ENCODE results near the gene IFIT3. TPM values are rescaled to one million over a fixed set of nuclear protein-coding genes. Genes with fewer than 3 reads are reported as not detected.

IFIT3 gene
- total and polyA plus RNA-seq, 2 of the 8 experiments (the other 6 are each of a cell fraction or from before 2014, with no cell fraction given) = 0.12 to 0.84 TPM

GRCh38 chr10:89308736-89309135, 19.1 kb upstream of the IFIT3 start:
- Histone ChIP-seq H3K4me2 (ENCODE audit: insufficient read depth in 1 of 2, low read depth in 2 of 2, low read length in 2 of 2) (no peak overlapping the region), H4K20me1 (replicated peaks in 1 of 2; ENCODE audit: control insufficient read depth in 1 of 2, insufficient read depth in 2 of 2, low read length in 2 of 2) (no peaks in the 10 kb centered on the region), H2AK5ac (ENCODE audit: low read depth, low read length) (no peak overlapping the region), H4K8ac (ENCODE audit: extremely low read depth, insufficient read depth, low read length) (no peak overlapping the region), H3K27me3 (replicated peaks in 1 of 4; ENCODE audit: control insufficient read depth in 3 of 4, extremely low read depth in 1 of 4, insufficient read depth in 3 of 4, low read length in 3 of 4) (no peaks in the 10 kb centered on the region), H3K23me2 (ENCODE audit: low read depth, low read length) (no peaks in the 10 kb centered on the region), H3K9ac (replicated peaks in 1 of 4; ENCODE audit: extremely low read depth in 1 of 4, low read depth in 3 of 4, low read length in 3 of 4) (no peak overlapping the region), H2BK5ac (ENCODE audit: low read depth, low read length) (no peak overlapping the region), H2BK20ac (ENCODE audit: low read length) (no peak overlapping the region), H3K79me2 (ENCODE audit: control insufficient read depth in 1 of 2, insufficient read depth in 2 of 2, low read length in 2 of 2) (no peaks in the 10 kb centered on the region), H3K27ac (ENCODE audit: low read depth, low read length) (no peak overlapping the region), H3K4ac (replicated peaks; ENCODE audit: insufficient read length, low read depth, low read length) (no peak overlapping the region), H4K91ac (replicated peaks; ENCODE audit: insufficient read length, low read length) (no peak overlapping the region), H3K23ac (ENCODE audit: insufficient read length) (no peak overlapping the region), H3K36me3 (ENCODE audit: control insufficient read depth in 2 of 4, insufficient read depth in 4 of 4, low read length in 3 of 4) (no peaks in the 10 kb centered on the region), H2BK15ac (ENCODE audit: low read length) (no peak overlapping the region), H3K4me1 (replicated peaks in 1 of 4; ENCODE audit: control insufficient read depth in 3 of 4, insufficient read depth in 4 of 4, low read length in 3 of 4) (no peaks in the 10 kb centered on the region), H3K79me1 (ENCODE audit: low read depth, low read length) (no peaks in the 10 kb centered on the region), H2AFZ (ENCODE audit: low read length) (no peak overlapping the region), H3K18ac (ENCODE audit: extremely low read depth, low read length) (no peak overlapping the region), H2BK12ac (ENCODE audit: low read depth, low read length) (no peak overlapping the region), H4K5ac (ENCODE audit: insufficient read length, low read depth, low read length) (no peak overlapping the region), H3K4me3 (ENCODE audit: extremely low read depth in 1 of 4, insufficient read depth in 2 of 4, low read depth in 3 of 4, low read length in 4 of 4) (no peak overlapping the region), H3K9me3 (ENCODE audit: insufficient read depth in 2 of 2, low read depth in 1 of 2, low read length in 1 of 2) (no peaks in the 10 kb centered on the region), H3K14ac (ENCODE audit: insufficient read length) (no peak overlapping the region), H3K56ac (replicated peaks; ENCODE audit: insufficient read length, low read depth, low read length) (no peak overlapping the region), H2BK120ac (replicated peaks; ENCODE audit: low read depth, low read length) (no peak overlapping the region)
- DNase-seq (ENCODE audit: low read depth in 1 of 2, low spot score in 2 of 2) (no peak), FAIRE-seq (no peak)
- ChIA-PET POLR2A (ENCODE audit: partially characterized antibody) (no interaction called here), CTCF (ENCODE audit: partially characterized antibody) (interaction anchor here (0.7 kb wide), 1 partner anchor 61 kb away, joined by 3 read pairs; no protein-coding TSS in a partner anchor)
- TF ChIP-seq RAD21 (IDR thresholded peaks at IDR 0.05 in 1 of 2, conservative IDR thresholded peaks at IDR 0.05 in 1 of 2; ENCODE audit: low read depth in 2 of 2, low read length in 2 of 2) (no peak), MAFK (IDR thresholded peaks at IDR 0.05; ENCODE audit: low read depth, low read length) (no peak), CTCF (IDR thresholded peaks at IDR 0.05; ENCODE audit: control extremely low read depth in 1 of 3, insufficient read depth in 1 of 3, low read depth in 1 of 3, low read length in 3 of 3) (no peak), GTF2F1 (IDR thresholded peaks at IDR 0.05; ENCODE audit: borderline replicate concordance, low read depth, low read length) (no peak)
- 96% methylated on average over 4 of the region's 4 CpGs; no CpG with 5 or more reads in 1 of the 2 experiments for WGBS, 2 experiments (ENCODE audit: extremely low coverage in 1 of 2, insufficient coverage in 1 of 2, insufficient read length in 1 of 2, insufficient replicate concordance in 2 of 2, low coverage in 1 of 2, low lambda C conversion rate in 2 of 2, missing lambda C conversion rate in 1 of 2)
